NCI-H2171 (cell line): ENCODE results near the gene MKKS.

Source experiments
- DNase-seq: peaks from one replicate; lab custom pipeline; 2025; lab: John Stamatoyannopoulos, UW

The MKKS gene

DNA sequence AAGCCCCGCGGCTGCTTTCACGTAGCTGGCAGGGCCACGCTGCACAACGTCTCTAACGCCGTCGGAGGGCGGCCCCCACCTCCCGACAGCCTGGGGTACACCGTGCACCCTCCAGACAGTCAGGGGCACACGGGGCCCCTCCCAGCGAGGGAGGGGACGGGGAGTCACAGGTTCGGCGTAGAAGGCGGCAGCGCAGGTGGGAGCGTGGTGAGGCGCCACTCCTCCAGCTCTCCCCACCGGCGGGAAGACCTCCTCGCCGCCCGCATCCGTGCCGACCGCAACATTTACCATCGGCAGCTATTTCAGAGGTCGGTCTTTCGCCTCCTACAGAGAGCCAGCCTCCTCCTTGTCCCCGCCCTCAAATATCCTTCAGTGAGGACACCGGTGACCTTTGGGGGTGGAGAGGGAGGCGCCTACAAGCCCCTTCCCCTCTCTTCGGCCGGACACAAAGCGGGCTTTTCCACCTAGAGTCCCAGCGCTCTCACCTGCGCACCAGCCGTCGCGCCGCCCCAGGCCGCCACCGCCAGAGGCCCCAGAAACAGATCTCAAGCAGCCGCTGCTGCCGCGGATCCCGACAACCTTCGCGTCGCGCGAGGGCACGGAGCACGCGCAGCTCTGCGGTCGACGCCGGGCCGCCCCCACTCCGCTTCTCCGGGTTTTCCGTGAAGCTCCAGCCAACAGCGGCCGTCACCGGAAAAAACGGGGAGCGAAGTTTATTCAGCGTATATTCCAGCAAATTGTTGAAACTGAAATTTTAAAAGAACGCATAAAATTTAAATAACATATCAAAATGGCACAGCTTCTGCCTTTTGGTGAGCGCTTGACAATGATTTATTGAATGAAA is at the start of gene MKKS:
Gene MKKS, minus strand, starts transcription at position 600 of the 844 bp plus-strand sequence. CDS start 20,708 bp downstream, outside the sequence.
- DNase-seq, result peak; percentile 96

- DNase-seq, result no peak
Measured at GRCh38 chr20:10483691-10484090, 49.7 kb upstream of the MKKS start.

GRCh38 chr20:10481676-10482075 is 47.7 kb upstream of the MKKS start:
- no peak for DNase-seq

GRCh38 chr20:10478930-10479329 is 44.9 kb upstream of the MKKS start:
- no peak for DNase-seq

DNA sequence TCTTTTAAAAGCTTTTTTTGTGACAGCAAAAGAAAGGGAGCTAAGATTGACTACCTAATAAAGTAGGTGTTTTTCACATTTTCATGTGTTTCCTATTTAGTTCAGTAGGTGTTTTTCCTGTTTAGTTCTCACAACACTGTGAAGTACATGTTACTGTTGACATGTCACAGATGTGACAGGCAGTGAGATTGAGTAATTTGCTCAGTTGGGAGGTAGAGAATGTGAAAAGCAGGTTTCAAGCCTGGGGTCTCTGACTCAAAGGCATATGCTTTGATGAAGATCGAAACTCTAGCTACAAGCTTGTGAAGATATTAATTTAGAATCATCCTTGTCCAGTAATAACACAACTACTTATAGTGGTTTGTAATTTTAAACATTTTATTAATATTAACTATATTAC is 44.2 kb upstream of the MKKS start:
- no peak for DNase-seq

GRCh38 chr20:10476319-10476724 is 42.3 kb upstream of the MKKS start:
- DNase-seq, result no peak

DNA sequence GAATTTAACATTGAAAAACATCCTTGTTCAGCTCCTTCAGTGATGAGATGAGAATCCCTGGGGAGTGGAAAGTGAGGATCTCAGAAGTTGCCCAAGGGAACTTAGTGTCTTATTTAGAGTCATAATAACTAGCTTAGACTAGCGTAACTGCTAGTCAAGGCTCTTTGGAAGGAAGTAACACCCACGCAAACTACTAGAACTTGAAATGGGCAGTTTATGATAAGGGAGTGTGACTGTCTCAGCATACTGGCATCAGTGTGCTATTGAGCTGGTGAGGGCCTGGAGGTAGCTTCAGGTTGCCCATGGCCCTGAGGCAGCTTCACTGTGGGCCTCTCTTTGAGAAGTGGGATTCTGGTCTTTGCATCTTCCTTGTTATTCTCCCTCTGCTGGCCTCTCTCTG is 41.2 kb upstream of the MKKS start:
- no peak for DNase-seq

DNA sequence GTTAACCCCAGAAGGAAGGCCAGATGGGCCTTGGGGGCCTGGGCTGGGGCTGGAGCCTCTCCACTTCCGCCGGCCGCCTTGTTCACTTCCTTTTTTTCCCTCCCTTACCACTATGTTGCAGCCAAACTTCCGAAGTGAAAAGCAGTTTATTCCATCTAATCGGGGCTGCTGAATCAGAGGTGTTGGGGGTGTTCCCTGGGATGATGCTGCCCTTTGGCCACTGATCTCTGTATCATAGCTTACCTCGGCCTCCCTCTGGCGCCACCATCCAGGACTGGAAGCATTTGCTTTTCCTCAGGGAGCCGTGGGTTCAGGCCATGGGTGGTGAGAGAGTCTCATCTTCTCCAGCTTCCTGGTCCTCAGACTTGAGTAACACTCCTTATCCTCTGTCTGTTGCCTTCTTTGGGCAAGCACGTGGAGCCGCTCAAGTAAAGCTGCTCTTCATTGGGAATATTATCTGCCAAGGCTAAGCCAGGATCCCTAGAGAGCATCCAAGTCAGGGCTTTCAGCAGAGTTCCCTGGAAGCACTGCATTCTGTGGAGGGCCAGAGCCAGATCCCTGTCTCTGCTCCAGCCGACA is 40.7 kb upstream of the MKKS start:
- no peak for DNase-seq

DNA sequence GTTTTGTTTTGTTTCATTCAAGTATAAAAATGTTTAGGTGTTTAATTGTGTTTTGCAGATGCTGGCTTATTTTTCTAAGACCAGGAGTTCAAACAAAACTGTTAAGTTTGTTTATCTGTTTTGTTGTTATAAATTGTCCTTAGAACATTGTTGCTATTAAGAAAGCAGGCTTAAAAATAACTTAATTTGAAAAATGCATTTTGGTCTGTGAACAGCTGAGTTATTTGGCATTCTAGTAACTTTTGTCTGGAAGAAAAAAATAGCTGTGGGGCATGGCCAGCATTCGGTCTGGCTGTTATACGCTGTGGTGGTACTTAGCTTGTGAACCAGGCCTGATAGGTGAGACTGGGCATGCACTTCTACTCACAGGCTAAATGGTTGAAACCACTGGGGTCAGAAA is 38.8 kb upstream of the MKKS start:
- DNase-seq, result no peak

GRCh38 chr20:10470276-10470675 is 36.3 kb upstream of the MKKS start:
- DNase-seq, result no peak

- no peak for DNase-seq
Measured at GRCh38 chr20:10469599-10469998, 35.6 kb upstream of the MKKS start.

GRCh38 chr20:10469056-10469455 is 35.0 kb upstream of the MKKS start:
- no peak for DNase-seq

DNA sequence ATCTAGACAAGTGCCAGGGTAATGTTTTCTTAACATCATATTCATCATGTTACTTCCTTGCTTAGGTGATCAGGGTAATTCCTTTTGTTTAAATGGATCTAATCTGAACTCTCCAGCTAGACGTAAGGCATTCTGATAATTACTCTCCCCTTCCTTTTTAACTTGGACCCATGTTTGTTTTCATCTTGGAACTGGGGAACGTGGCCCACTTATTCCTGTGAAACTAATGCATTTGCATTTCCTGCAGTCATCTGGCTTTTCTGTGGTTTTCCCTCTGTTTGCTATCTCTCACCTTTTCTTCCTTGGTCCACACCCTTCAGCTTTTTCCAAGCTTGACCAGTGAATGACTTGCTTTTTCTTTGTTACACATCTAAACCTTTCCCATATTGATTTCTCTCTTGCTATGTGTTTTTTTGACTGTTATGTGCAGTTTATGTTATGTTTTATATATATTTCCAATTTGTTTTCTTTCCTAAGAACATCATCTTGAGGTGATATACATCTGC is 34.4 kb upstream of the MKKS start:
- DNase-seq, result no peak

- no peak for DNase-seq
Measured at GRCh38 chr20:10467681-10468339, 33.8 kb upstream of the MKKS start.

DNA sequence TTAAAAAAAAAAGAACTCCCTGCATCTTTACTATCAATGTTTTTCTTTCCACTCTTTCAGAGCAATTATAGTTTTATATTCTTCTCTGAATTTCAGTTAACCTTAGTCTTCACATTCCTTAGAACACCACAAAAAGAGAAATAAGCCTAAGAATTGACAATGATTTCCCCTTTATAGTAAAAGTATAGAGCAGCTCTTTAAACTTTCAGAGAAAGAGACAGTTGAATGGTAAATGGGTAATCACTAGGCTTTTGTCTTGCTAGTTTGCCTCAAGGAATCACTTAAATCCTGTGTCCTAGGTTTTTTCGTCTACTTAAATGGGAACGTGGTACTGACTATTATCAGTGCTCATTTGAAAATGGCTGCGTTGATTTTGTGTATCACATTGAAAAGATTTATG is 32.8 kb upstream of the MKKS start:
- no peak for DNase-seq

GRCh38 chr20:10466325-10466724 is 32.3 kb upstream of the MKKS start:
- DNase-seq, result no peak

GRCh38 chr20:10465135-10465534 is 31.1 kb upstream of the MKKS start:
- no peak for DNase-seq

DNA sequence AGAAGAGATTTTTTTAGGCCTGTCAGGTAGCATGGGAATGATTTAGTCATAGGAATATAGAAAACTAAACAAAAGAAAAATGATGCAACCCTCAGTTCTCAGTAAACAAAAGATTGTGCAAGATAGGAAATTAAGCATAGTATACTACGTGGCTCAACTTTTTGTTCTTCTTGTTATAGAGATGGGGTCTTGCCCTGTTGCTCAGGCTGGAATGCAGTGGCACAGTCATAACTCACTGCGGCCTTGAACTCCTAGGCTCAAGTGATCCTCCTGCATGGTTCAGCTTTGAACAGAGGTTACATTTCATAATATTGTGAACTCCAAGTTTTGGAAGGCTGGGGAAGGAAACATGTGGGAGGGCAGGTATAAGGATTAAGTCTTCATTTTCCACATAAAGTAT is 29.6 kb upstream of the MKKS start:
- no peak for DNase-seq

DNA sequence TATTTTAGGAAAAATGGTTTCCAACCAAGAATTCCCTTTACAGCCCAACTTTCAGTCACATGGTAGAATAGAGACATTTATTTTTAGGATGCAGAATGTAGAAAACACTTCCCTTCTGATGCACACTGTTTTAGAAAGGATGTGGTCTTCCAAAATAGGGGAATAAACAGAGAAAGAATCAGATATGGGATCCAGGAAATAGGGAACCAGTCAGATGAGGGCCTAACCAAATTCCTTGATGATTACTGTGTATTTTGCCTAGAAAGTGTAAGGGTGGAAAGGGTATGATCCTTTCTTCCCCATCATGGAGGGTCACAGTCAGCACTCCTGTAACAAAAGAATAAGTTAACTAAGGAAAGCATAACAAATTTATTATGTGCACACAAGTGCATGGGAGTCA is 28.5 kb upstream of the MKKS start:
- DNase-seq, result no peak

- DNase-seq, result no peak
Measured at GRCh38 chr20:10461495-10461894, 27.5 kb upstream of the MKKS start.

DNA sequence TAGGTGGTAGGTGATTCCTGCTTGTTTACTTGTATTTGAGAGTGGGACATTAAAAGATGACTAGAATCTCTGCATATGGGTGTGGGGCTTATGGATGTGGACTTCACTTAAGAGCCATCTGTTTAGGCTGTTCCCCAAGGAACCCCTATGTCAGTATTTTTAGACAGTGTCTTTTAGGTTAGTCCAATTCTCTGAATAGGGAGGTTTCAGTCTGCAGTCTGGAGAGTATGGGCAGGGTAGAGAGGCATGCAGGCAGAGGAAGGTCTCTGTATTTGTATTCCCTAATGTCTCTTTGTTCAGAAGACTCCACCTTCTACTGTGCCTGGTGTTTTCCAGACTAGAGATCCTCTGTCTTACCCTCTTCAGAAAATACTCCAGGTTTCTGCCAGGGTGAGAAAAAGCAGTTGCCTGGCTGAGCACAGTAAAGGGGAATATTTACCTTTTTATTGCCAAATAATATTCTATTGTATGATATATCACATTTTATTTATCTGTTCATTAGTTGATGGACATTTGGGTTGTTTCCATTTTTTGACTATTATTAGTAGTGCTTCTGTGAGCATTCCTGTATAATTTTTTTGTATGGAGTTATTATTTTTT is 20.2 kb upstream of the MKKS start:
- DNase-seq, result peak; percentile 12

DNA sequence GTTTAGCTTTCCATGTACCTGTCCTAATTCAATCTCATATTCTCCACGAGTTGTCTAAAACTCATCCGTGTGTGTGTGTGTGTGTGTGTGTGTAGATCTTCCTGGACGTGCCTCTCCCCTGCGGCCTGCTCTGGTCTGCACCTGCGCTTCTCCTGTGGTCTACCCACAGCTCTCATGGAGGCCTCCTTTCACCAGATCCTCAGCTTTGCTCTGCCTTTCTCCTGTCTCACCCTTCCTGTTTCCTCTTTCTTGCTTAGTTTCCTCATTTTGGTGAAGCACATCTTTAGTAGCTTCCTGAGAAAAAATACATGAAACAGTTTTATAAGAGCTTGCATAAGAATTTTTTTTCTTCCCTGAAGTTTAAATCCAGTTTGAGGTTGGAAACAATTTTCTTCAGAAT is 19.2 kb upstream of the MKKS start:
- no peak for DNase-seq

GRCh38 chr20:10449270-10449669 is 15.2 kb upstream of the MKKS start:
- DNase-seq, result no peak
